ENCODE results near the gene TH.

DNA sequence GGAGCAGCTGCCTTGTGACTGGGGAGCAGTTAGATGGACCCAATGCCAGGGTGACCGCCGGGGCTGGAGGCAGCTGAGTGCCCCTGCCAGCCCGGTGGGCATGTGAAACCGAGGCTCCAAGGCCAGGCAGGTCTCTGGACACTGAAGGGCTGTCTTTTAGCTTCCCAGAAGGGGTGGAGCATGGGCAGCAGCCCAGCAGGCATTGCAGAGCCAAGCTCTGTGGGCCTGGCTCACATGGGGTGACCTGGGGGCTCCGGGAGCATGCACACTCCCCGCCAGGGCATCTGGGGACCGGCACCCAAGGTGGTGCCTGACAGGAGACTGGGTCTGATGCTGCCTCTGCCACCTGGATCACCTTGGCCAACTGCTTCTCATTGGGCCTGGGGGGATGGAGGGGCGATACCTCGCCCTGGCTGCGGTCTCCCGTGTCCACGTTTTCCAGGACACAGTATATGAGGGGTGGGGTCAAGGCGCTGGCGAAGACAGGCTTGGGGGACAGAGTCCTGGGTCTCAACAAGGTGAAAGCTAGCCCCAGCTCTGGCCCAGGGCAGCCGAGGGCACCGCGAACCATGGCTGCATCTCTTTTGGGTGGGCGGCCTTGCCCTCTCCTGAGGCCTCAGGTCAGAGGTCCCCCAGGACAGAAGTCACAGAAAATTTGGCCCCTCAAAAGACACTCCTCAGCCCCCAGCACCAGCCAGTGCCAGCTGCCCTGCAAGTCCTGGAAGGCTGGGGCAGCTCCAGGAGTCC, 14.1 kb downstream of the TH start:
- TF ChIP-seq, protein P1, sequence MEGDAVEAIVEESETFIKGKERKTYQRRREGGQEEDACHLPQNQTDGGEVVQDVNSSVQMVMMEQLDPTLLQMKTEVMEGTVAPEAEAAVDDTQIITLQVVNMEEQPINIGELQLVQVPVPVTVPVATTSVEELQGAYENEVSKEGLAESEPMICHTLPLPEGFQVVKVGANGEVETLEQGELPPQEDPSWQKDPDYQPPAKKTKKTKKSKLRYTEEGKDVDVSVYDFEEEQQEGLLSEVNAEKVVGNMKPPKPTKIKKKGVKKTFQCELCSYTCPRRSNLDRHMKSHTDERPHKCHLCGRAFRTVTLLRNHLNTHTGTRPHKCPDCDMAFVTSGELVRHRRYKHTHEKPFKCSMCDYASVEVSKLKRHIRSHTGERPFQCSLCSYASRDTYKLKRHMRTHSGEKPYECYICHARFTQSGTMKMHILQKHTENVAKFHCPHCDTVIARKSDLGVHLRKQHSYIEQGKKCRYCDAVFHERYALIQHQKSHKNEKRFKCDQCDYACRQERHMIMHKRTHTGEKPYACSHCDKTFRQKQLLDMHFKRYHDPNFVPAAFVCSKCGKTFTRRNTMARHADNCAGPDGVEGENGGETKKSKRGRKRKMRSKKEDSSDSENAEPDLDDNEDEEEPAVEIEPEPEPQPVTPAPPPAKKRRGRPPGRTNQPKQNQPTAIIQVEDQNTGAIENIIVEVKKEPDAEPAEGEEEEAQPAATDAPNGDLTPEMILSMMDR (IDR thresholded peaks at IDR 0.05) = no peak
- TF ChIP-seq POLR2A (IDR thresholded peaks at IDR 0.05) (no peak), POLR2AphosphoS5 (IDR thresholded peaks at IDR 0.05) (no peak)
